ENCODE results near the gene STEAP4. TPM values are rescaled to one million over a fixed set of nuclear protein-coding genes. Genes with fewer than 3 reads are reported as not detected.

The STEAP4 gene
- total RNA-seq, 1 donor from 2014 or later = 0.09 TPM

DNA sequence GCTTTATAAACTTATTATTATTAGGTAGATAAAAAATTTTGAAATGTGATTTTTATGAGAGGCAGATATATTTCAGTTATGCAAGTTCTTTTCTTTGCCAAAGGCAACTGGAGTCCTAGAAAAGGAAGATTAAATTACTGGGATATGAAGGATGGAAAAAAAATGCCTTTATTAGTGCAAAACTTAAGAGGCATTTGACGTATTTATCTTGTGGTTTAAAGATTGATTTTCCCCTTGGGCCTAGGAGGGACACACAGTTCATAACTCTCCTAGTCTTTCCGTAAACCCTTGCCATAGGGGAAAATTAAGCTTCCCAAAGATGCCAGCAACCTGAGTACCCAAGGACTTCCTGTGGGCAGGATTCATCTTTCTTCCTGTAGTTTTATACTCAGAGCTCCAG, 3.1 kb upstream of the STEAP4 start:
- ATAC-seq (ENCODE audit: low read depth) (no peak), DNase-seq (no peak)
- peaks cover 12% of the 10 kb centered on the region for H3K27me3 Mint-ChIP-seq
- intact Hi-C loops (cut with micrococcal nuclease) = no loop called here
- ChIA-PET POLR2A (no interaction called here), CTCF (no interaction called here)
- no peak overlapping the region for H3K4me3 Mint-ChIP-seq
- no peak overlapping the region for H3K27ac Mint-ChIP-seq
- peaks cover 4% of the 10 kb centered on the region for H3K4me1 Mint-ChIP-seq
- no peaks in the 10 kb centered on the region for H3K36me3 Mint-ChIP-seq (ENCODE audit: low read depth)
- TF ChIP-seq, protein P1, sequence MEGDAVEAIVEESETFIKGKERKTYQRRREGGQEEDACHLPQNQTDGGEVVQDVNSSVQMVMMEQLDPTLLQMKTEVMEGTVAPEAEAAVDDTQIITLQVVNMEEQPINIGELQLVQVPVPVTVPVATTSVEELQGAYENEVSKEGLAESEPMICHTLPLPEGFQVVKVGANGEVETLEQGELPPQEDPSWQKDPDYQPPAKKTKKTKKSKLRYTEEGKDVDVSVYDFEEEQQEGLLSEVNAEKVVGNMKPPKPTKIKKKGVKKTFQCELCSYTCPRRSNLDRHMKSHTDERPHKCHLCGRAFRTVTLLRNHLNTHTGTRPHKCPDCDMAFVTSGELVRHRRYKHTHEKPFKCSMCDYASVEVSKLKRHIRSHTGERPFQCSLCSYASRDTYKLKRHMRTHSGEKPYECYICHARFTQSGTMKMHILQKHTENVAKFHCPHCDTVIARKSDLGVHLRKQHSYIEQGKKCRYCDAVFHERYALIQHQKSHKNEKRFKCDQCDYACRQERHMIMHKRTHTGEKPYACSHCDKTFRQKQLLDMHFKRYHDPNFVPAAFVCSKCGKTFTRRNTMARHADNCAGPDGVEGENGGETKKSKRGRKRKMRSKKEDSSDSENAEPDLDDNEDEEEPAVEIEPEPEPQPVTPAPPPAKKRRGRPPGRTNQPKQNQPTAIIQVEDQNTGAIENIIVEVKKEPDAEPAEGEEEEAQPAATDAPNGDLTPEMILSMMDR (IDR thresholded peaks at IDR 0.05) = no peak
- no peaks in the 10 kb centered on the region for H3K9me3 Mint-ChIP-seq

DNA sequence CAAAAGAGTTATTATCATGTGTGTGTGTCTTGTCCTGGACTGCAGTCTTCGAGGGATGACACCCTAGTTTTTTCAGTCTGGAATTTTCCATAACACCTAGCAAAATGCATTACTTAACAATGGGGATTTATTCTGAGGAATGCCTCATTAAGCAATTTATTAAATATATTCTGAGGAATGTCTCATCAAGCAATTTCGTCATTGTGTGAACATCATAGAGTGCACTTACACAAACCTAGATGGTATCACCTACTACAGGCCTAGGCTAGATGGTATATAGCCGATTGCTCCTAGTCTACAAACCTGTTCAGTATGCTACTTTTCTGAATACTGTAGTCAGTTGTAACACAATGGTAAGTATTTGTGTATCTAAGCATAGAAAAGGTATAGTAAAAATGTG, 1.1 kb upstream of the STEAP4 start:
- intact Hi-C loops (cut with micrococcal nuclease) = no loop called here
- CTCF ChIA-PET = no interaction called here
- no peak overlapping the region for H3K27ac Mint-ChIP-seq
- DNase-seq = no peak
- TF ChIP-seq, protein P1 (IDR thresholded peaks at IDR 0.05) = no peak
- ATAC-seq (ENCODE audit: low read depth) = no peak
- peaks cover 12% of the 10 kb centered on the region for H3K27me3 Mint-ChIP-seq
- H3K4me1 Mint-ChIP-seq = peaks cover 4% of the 10 kb centered on the region
- H3K9me3 Mint-ChIP-seq = no peaks in the 10 kb centered on the region
- H3K4me3 Mint-ChIP-seq = no peak overlapping the region
- no peaks in the 10 kb centered on the region for H3K36me3 Mint-ChIP-seq (ENCODE audit: low read depth)
- POLR2A ChIA-PET = no interaction called here

DNA sequence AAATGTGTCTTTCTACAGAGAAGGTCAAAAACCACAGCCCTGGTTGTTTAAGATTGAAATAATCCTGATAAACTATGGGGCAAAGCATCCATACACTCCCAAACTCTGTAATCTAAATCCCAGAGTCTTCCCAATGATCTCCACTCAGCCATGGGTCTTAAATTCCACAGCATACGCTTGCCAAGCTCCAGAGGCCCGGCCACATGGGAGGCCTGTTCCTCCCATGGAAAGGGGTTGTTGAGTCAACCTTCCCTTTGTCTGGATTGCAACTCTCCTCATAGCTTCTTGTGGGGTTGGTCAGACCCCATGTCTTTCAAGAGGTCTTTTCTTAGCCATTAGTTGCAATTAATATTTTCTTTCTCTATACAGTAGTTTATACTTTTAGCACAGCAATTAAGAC, 718 bp upstream of the STEAP4 start:
- intact Hi-C loops (cut with micrococcal nuclease) = no loop called here
- Mint-ChIP-seq H3K9me3 (no peaks in the 10 kb centered on the region), H3K36me3 (ENCODE audit: low read depth) (no peaks in the 10 kb centered on the region), H3K27me3 (peaks cover 12% of the 10 kb centered on the region), H3K4me1 (peaks cover 4% of the 10 kb centered on the region), H3K4me3 (no peak overlapping the region), H3K27ac (no peak overlapping the region)
- CTCF ChIA-PET = no interaction called here
- no peak for ATAC-seq (ENCODE audit: low read depth)
- TF ChIP-seq, protein P1 (IDR thresholded peaks at IDR 0.05) = no peak
- POLR2A ChIA-PET = no interaction called here
- no peak for DNase-seq

DNA sequence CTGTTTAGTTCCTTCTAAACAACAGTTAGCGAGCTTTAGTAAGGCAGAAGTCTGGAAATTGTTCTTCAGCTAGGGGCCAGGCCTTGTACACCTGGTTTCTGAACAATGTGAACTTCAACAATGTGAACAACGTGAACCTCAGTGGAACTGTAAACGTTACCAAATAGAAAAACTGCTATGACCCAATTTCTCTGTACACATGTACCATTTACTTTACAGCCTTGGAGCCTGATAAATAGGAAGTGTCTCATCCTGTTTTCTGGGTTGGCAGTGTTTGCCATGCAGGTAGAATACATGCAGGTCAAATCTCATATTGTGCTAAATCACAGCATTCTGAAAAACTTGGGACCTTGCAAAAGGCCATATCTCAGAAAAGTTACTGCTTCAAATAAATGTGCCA, 1.6 kb downstream of the STEAP4 start:
- TF ChIP-seq, protein P1 (IDR thresholded peaks at IDR 0.05) = no peak
- no peak for DNase-seq
- H3K27me3 Mint-ChIP-seq = peaks cover 10% of the 10 kb centered on the region
- H3K36me3 Mint-ChIP-seq (ENCODE audit: low read depth) = no peaks in the 10 kb centered on the region
- ATAC-seq (ENCODE audit: low read depth) = no peak
- no peak overlapping the region for H3K27ac Mint-ChIP-seq
- H3K4me3 Mint-ChIP-seq = no peak overlapping the region
- no peaks in the 10 kb centered on the region for H3K9me3 Mint-ChIP-seq
- ChIA-PET CTCF (no interaction called here), POLR2A (no interaction called here)
- intact Hi-C loops (cut with micrococcal nuclease) = no loop called here
- peaks cover 4% of the 10 kb centered on the region for H3K4me1 Mint-ChIP-seq

DNA sequence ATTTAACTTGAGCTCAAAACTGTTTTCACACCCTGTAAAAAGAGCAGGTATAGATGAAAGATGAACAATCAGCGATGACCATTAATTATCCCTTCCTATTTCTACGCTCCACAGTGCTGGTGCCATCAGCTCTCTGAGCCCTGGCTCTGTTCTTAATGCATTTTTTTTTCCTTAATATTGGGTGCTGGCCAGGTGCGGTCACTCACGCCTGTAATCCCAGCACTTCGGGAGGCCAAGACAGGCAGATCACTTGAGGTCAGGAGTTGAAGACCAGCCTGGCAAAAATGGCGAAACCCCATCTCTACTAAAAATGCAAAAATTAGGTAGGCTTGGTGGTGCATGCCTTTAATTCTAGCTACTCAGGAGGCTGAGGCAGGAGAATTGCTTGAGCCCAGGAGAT, 4.2 kb downstream of the STEAP4 start:
- Mint-ChIP-seq H3K27ac (no peak overlapping the region), H3K9me3 (no peaks in the 10 kb centered on the region), H3K27me3 (peaks cover 10% of the 10 kb centered on the region), H3K36me3 (ENCODE audit: low read depth) (no peaks in the 10 kb centered on the region), H3K4me1 (peaks cover 4% of the 10 kb centered on the region), H3K4me3 (no peak overlapping the region)
- no peak for DNase-seq
- TF ChIP-seq, protein P1 (IDR thresholded peaks at IDR 0.05) = no peak
- ChIA-PET POLR2A (no interaction called here), CTCF (no interaction called here)
- ATAC-seq (ENCODE audit: low read depth) = no peak
- intact Hi-C loops (cut with micrococcal nuclease) = no loop called here

All from activated B cell treated with CpG ODN at 0.5 μM for 24 hours (primary cell).